PC-3 (cell line): ENCODE measurements around the gene ENDOV. TPM values are rescaled to one million over a fixed set of nuclear protein-coding genes. Genes with fewer than 3 reads are reported as not detected.

Experiments used
- ATAC-seq: fragments of 200-7000 bp; cut with Tn5 transposase; 2 replicates; pipeline ENCODE4 v1.9.1; 2020; ENCODE audit warnings: mild to moderate bottlenecking, moderate library complexity
- BruUV-seq: library from RNA; stranded (reverse); fragments of 400-500 nt; replicated peaks from 2 replicates; lab custom pipeline; 2021; lab: Mats Ljungman, UMichigan
- CTCF ChIA-PET: fragments of 300-600 bp; sonication (Branson Sonifier 250); formaldehyde crosslinking; loops from one replicate; lab custom pipeline; 2022; ENCODE audit warnings: antibody characterized with exemption; lab: Charles Lee
- POLR2A ChIA-PET: fragments of 300-600 bp; sonication (Branson Sonifier 250); formaldehyde crosslinking; loops from one replicate; lab custom pipeline; 2022; ENCODE audit warnings: antibody characterized with exemption; ENCODE audit not compliant: unreplicated experiment; lab: Charles Lee
- DNase-seq: peaks from one replicate; pipeline ENCODE4 v3.0.0-alpha.2; 2015
- H2AFZ ChIP-seq: fragments of 300-600 bp; sonication (generic); 2 replicates; pipeline ENCODE4 v1.6.0; 2016; ENCODE audit warnings: antibody characterized with exemption, low read length
- H3F3A ChIP-seq: fragments of 300-600 bp; sonication (generic); one replicate; pipeline ENCODE4 v1.6.0; 2017; ENCODE audit warnings: antibody characterized with exemption, low read length, control low read depth, mild to moderate bottlenecking; ENCODE audit not compliant: unreplicated experiment
- H3K27ac ChIP-seq: fragments of 300-600 bp; sonication (generic); 2 replicates; pipeline ENCODE4 v1.5.1; 2016; ENCODE audit warnings: mild to moderate bottlenecking, low read length
- H3K27me3 ChIP-seq: fragments of 300-600 bp; sonication (generic); 2 replicates; pipeline ENCODE4 v1.6.1; 2016; ENCODE audit warnings: low read length, mixed read lengths
- H3K36me3 ChIP-seq: fragments of 300-600 bp; sonication (generic); 2 replicates; pipeline ENCODE4 v1.6.1; 2016; ENCODE audit warnings: low read depth, mixed run types, low read length, mixed read lengths
- H3K4me1 ChIP-seq: fragments of 300-600 bp; sonication (generic); 2 replicates; pipeline ENCODE4 v1.5.1; 2016; ENCODE audit warnings: low read length; ENCODE audit not compliant: insufficient read depth
- H3K4me2 ChIP-seq: fragments of 300-600 bp; sonication (generic); 2 replicates; pipeline ENCODE4 v1.6.0; 2016; ENCODE audit warnings: low read length
- H3K4me3 ChIP-seq: fragments of 300-600 bp; sonication (generic); 2 replicates; pipeline ENCODE4 v1.5.1; 2016; ENCODE audit warnings: mild to moderate bottlenecking, low read length, mixed read lengths
- H3K79me2 ChIP-seq: fragments of 300-600 bp; sonication (generic); 2 replicates; pipeline ENCODE4 v1.6.1; 2017; ENCODE audit warnings: low read length, mixed read lengths
- H3K9ac ChIP-seq: fragments of 300-600 bp; sonication (generic); 2 replicates; pipeline ENCODE4 v1.6.0; 2016; ENCODE audit warnings: mild to moderate bottlenecking, low read length
- H3K9me2 ChIP-seq: fragments of 300-600 bp; sonication (generic); replicated peaks from 2 replicates; pipeline ENCODE4 v1.6.1; 2016; ENCODE audit warnings: mixed run types, low read length, mixed read lengths
- H3K9me3 ChIP-seq: fragments of 300-600 bp; sonication (generic); 2 replicates; pipeline ENCODE4 v1.6.1; 2016; ENCODE audit warnings: low read length, mixed read lengths
- H4K20me1 ChIP-seq: fragments of 300-600 bp; sonication (generic); 2 replicates; pipeline ENCODE4 v1.6.1; 2016; ENCODE audit warnings: low read length, mixed read lengths
- CTCF ChIP-seq: fragments of 300-600 bp; sonication (generic); conservative IDR thresholded peaks from 2 replicates; pipeline ENCODE4 v1.5.1; 2017; ENCODE audit warnings: antibody characterized with exemption, low read depth, mild to moderate bottlenecking, low read length
- EZH2 ChIP-seq: fragments of 300-600 bp; sonication (generic); IDR thresholded peaks from one replicate; pipeline ENCODE4 v1.6.1; 2017; ENCODE audit warnings: antibody characterized with exemption, mild to moderate bottlenecking, low read length; ENCODE audit not compliant: unreplicated experiment
- EZH2phosphoT487 ChIP-seq: fragments of 300-600 bp; sonication (generic); IDR thresholded peaks from 2 replicates; pipeline ENCODE4 v1.6.1; 2018; ENCODE audit warnings: mild to moderate bottlenecking, antibody characterized with exemption, low read length, borderline replicate concordance
- intact Hi-C: fragments of 100-400 bp; cut with micrococcal nuclease; formaldehyde crosslinking; loops from 2 replicates; pipeline ENCODE4 v1.9.0; 2023
- total RNA-seq: library from RNA; depleted of rRNA; stranded (reverse); fragments of >200 nt; gene quantifications from 2 replicates; pipeline ENCODE4 v1.2.3, GENCODE V29; 2014

The ENDOV gene
- total RNA-seq, 1 experiment from 2014 or later: 57.9 TPM

- Histone ChIP-seq H2AFZ (no peak overlapping the region), H3K9me2 (no peaks in the 10 kb centered on the region), H4K20me1 (no peaks in the 10 kb centered on the region), H3K27ac (no peak overlapping the region), H3F3A (no peaks in the 10 kb centered on the region), H3K4me2 (no peak overlapping the region), H3K4me3 (no peak overlapping the region), H3K36me3 (no peaks in the 10 kb centered on the region), H3K79me2 (no peaks in the 10 kb centered on the region), H3K9me3 (no peaks in the 10 kb centered on the region), H3K27me3 (no peaks in the 10 kb centered on the region), H3K4me1 (peaks cover 20% of the 10 kb centered on the region), H3K9ac (no peak overlapping the region)
- peak; percentile 39 for DNase-seq
- TF ChIP-seq EZH2phosphoT487 (no peak), EZH2 (no peak), CTCF (no peak)
- ChIA-PET CTCF (no interaction called here), POLR2A (no interaction called here)
- no peak for ATAC-seq
- intact Hi-C loops: loop anchor here (10.0 kb wide), 1 partner anchor 437 kb away; no protein-coding TSS in a partner anchor
- BruUV-seq: no TSS peak
Observed at GRCh38 chr17:80457236-80457856, 42.4 kb downstream of the ENDOV start.

- Histone ChIP-seq H3K36me3 (no peaks in the 10 kb centered on the region), H4K20me1 (no peaks in the 10 kb centered on the region), H3K27me3 (no peaks in the 10 kb centered on the region), H3K9ac (no peak overlapping the region), H3F3A (no peaks in the 10 kb centered on the region), H3K4me2 (no peak overlapping the region), H3K4me3 (no peak overlapping the region), H3K9me2 (no peaks in the 10 kb centered on the region), H3K9me3 (no peaks in the 10 kb centered on the region), H3K27ac (no peak overlapping the region), H2AFZ (no peak overlapping the region), H3K79me2 (no peaks in the 10 kb centered on the region), H3K4me1 (peaks cover 20% of the 10 kb centered on the region)
- ChIA-PET CTCF (no interaction called here), POLR2A (no interaction called here)
- DNase-seq (no peak), ATAC-seq (no peak)
- intact Hi-C loops: loop anchor here (10.0 kb wide), 1 partner anchor 437 kb away; no protein-coding TSS in a partner anchor
- no peak for TF ChIP-seq CTCF
- no peak for TF ChIP-seq EZH2phosphoT487
- no peak for TF ChIP-seq EZH2
- BruUV-seq: no TSS peak
Observed at GRCh38 chr17:80458016-80458415, 43.0 kb downstream of the ENDOV start.

GRCh38 chr17:80459234-80459633 lies 44.3 kb downstream of the ENDOV start:
- POLR2A ChIA-PET: no interaction called here
- Histone ChIP-seq H2AFZ (no peak overlapping the region), H3K9ac (no peak overlapping the region), H3K79me2 (no peaks in the 10 kb centered on the region), H3K4me1 (peaks cover 12% of the 10 kb centered on the region), H4K20me1 (no peaks in the 10 kb centered on the region), H3K9me3 (no peaks in the 10 kb centered on the region), H3K9me2 (no peaks in the 10 kb centered on the region), H3K4me3 (no peak overlapping the region), H3K36me3 (no peaks in the 10 kb centered on the region), H3F3A (no peaks in the 10 kb centered on the region), H3K4me2 (no peak overlapping the region), H3K27me3 (peaks cover 2% of the 10 kb centered on the region; the same call in 1 of the 2 replicates), H3K27ac (no peak overlapping the region)
- DNase-seq (no peak), ATAC-seq (no peak)
- no TSS peak for BruUV-seq
- no peak for TF ChIP-seq CTCF
- no peak for TF ChIP-seq EZH2phosphoT487
- no peak for TF ChIP-seq EZH2
- CTCF ChIA-PET: no interaction called here
- intact Hi-C loops: loop anchor here (10.0 kb wide), 1 partner anchor 436 kb away; no protein-coding TSS in a partner anchor
